Measurements from ENCODE around the gene CACNB2.

- no peak for TF ChIP-seq CTCF (IDR thresholded peaks at IDR 0.05; ENCODE audit: low read depth, low read length)
- no peak for TF ChIP-seq EZH2phosphoT487 (IDR thresholded peaks at IDR 0.05; ENCODE audit: low read depth)
These were observed 241.5 kb downstream of the CACNB2 start for GRCh38 chr10:18381679-18382078.
